Stimulated activated CD8-positive, alpha-beta memory T cell treated with anti-CD3 and anti-CD28 coated beads, Interleukin-15, amount 100 ng/mL, for 48 hours (primary cell): Measurements from ENCODE around the gene EHBP1.
A peak's percentile ranks its signal among the peaks of the same experiment; 100 is the strongest.
"Not testable (repeated sequence)": the region's sequence is repeated elsewhere in the genome, so short reads cannot be mapped to it uniquely, and the experiment has no call there.

ENCODE experiments used
- DNase-seq, 2 donors: peaks; one replicate each; pipeline ENCODE4 v3.0.0-alpha.2; 2020; ENCODE audit warnings: low read depth in 2 of 2

Gene EHBP1

DNA sequence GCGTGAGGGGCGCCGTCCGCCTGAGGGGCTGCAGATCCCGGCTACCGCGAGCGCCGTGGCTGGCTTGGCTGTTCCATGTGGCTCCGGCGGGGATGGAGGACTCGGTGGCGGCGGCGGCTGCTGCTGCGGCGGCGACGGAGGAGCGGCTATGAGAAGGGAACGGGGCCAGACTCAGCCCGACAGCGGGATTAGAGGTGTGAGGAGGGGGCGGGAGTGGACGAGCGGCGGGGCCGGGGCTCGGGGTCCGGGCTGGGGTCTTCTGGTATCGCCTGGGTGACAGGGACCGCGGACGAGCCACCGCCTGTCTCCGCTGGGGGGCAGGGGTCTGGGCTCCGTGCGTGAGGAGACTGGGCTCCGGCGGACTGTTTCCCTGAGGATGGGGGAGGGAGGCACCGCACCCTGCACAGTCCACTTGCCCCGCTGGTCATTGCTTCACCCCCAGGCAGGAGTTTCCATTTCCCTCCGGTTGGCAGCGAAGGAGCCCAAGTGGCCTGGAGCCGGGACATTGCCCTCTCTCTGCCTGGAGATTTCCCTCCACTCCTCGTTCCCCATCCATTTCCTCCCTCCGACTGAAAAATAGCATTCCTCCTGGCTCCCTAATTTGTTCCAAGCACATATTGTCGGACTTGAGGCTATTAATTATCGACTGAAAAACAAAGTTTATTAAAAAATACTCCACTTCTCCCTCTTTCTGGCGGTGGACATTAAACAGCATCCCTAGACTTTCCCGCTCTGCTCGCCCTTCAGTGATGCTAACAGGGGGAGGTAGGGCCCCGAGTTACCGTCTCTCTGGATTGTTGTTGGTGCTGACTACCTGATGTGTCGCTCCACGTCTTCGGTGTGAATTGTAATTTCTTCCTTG, 577 bp downstream of the EHBP1 start:
- peak; percentile 5 to 9 for DNase-seq

- no peak for DNase-seq
These were observed 1.4 kb downstream of the EHBP1 start for GRCh38 chr2:62706721-62707521.

DNA sequence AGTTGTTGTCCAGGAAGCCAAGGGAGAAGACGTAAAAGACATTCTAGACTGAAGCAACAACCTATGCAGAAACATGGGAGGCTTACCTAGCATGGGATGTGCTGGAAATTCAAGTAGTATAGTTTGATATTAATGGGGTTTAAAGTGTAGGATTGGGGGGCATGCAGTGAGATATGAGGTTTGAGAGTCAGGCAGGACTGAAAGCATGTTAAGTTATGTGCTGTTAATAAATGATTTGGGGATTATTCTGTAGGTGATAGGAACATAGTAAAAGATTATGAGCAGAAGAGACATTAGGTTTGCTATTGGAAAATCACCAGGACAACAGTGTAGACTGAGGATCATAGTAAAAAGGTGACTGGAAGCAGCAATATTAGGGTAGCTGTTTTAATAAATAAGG, 3.2 kb downstream of the EHBP1 start:
- DNase-seq, result no peak

DNA sequence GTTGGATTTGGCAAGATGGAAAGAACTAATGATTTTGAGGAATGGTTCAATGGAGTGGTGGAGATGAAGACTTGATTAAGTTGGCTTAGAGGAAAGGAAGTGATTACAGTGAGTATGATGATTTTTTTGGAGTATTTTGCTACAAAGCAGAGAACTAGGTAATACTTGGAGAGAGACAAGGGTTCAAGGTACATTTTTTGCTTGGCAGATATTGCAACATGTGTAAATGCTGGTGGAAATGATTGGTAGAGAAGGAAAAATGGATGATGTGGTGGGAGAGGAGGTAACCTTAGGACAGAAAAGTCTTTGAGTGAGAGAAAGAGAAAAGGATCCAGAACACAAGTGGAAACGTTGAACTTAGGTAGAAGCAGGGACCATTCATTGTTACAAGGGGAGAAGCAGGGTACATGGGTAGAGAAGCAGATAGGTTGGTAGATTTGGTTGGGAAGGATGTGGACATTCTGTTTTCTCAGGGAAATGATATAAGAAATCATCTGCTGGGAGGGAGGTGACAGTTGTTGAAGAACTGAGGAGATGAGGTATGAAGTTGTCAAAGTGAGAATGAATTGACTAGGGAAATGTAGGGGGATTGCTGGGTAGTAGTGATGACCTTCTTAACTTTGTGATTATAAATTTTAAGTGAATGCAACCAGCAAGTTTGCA, 6.5 kb downstream of the EHBP1 start:
- no peak for DNase-seq

- not testable (repeated sequence) for DNase-seq
These were observed 7.7 kb downstream of the EHBP1 start for GRCh38 chr2:62713196-62713595.

GRCh38 chr2:62713837-62714236, 8.3 kb downstream of the EHBP1 start:
- DNase-seq, result no peak

GRCh38 chr2:62716768-62717167, 11.3 kb downstream of the EHBP1 start:
- DNase-seq, result no peak

DNA sequence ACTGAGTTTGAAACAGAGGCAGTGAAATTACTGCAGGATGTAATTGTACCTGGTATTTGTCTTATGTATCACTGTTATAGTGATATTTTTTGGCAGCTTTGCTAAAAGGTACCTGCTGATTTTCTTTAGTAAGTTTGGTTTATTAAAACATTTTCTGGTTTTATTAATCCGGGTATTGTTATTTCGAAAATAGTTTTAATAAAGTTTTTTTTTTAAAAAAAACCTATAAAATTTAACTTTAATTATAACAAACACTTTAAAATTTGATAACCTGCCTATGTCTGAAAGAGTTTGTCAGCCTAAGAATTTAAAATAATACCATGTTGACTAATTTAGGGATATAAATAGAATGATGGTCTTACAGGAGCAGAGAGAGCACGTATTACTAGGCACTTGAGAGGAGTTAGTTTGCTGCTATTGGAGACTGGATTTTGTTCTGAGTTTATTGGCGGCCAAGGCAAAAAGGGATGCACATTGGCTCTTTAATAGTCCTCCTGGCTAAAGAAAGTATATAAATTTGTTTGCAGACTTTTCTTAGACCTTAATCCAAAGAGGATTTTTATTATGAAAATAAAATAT, 12.1 kb downstream of the EHBP1 start:
- no peak for DNase-seq

- no peak for DNase-seq
These were observed 12.8 kb downstream of the EHBP1 start for GRCh38 chr2:62718225-62718822.

- DNase-seq, result no peak
These were observed 14.2 kb downstream of the EHBP1 start for GRCh38 chr2:62719757-62720156.

DNA sequence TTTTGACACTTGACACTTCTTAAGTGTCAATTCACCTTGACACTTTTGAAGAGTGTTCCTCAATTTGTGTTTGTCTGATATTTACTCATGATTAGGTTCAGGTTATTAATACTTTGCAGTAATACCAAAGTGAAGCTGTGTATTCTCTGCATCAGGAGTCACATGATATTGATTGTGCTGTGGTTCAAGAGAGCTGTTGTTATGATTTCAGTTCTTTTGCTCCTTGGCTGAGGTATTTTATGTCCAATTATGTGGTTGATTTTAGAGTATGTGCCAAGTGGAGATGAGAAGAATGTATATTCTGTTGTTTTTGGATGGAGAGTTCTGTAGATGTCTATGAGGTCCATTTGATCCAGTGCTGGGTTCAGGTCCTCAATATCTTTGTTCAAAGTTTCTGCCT, 17.2 kb downstream of the EHBP1 start:
- DNase-seq, result no peak

DNA sequence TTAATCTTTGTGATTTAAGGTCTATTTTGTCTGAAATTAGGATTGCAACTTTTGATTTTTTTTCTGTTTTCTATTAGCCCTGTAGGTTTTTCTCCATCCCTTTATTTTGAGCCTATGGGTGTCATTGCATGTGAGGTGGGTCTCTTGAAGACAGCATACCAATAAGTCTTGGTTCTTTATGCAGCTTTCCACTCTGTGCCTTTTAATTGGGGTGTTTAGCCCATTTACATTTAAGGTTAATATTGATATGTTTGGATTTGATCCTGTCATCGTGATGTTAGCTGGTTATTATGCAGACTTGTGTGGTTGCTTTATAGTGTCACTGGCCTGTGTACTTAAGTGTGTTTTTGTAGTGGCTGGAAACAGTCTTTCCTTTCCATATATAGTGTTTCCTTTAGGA, 17.7 kb downstream of the EHBP1 start:
- DNase-seq, result no peak

- DNase-seq, result no peak
These were observed 18.6 kb downstream of the EHBP1 start for GRCh38 chr2:62724106-62724505.

- DNase-seq, result peak in 1 of 2 donors; percentile 9
These were observed 19.6 kb downstream of the EHBP1 start for GRCh38 chr2:62724886-62725711.

DNA sequence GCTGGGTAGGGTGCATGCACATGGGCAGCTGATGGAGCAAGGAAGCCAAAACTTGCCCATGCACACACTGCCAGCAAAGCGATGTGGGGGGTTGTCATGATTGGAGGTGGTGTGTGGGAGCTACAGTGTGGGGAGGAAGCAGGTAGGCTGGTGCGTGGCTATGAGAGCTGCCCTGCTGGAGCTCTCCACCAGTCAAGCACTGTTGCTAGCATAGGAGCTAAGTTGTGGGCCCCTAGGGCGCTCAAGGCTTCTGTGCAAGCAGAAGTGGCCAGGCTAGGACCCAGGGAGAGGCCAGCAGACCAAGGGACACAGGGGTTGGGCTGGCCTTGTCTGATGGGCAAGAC, 20.2 kb downstream of the EHBP1 start:
- DNase-seq, result no peak

DNA sequence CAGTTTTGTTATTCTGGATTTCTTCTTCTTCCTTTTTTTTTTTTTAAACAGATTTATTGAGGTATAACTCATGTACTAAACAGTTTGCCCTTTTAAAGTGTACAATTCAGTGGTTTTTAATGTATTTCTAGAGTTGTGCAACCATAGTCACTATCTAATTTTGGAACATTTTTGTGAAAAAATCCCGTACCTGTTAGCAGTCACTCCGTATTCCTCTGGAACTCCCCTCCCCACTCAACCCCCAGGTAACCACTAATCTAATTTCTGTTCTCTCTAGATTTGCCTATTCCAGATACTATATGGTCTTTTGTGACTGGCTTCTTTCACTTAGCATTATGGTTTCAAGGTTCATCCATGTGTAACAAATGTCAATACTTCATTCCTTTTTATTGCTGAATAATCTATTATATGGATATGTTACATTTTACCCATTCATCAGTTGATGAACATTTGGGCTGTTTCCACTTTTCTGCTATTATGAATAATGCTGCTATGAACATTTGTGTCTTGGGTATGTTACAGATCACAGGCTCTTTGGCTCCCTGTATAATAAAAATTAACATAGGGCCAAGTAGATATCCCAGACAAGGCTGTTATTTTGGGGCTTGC, 21.9 kb downstream of the EHBP1 start:
- no peak for DNase-seq

- no peak for DNase-seq
These were observed 22.5 kb downstream of the EHBP1 start for GRCh38 chr2:62727876-62728566.

DNA sequence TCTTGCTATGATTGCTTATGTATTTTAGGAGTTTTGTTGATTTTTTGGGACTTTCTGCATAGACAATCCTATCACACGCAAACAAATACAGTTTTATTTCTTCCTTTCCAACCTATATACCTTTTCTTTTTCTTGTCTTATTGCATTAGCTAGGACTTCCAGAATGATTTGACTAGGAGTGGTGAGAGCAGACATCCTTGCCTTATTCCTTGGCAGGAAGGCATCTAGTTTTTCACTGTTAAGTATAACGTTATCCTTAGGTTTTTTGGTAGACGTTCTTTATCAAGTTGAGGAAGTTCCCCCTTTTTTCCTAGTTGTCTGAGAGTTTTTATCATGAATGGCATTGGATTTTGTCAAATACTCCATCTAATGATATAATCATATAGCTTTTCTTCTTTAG, 25.8 kb downstream of the EHBP1 start:
- DNase-seq, result no peak

- no peak for DNase-seq
These were observed 26.8 kb downstream of the EHBP1 start for GRCh38 chr2:62732262-62732777.

DNA sequence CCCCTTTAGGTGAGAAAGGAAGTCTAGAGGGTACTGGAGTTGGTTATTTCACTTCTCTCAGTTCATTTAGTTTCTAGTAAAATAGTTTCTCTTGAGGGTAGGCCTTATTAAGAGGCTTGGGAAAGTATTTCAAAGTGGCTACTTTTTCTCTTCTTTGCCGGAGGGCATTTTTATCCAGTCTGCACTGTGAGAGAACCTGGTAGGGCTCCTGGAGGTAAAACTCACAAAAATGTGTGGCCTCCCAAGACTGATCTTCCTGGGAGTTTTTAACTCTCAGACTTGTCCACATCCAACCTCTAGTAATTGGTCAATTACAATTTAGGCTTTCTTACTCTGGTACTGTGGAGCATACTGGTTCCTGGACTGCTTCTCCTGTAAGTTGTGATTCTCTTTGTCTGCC, 28.0 kb downstream of the EHBP1 start:
- DNase-seq, result no peak
